Measurements from ENCODE around the gene CLEC11A. TPM values are rescaled to one million over a fixed set of nuclear protein-coding genes. Genes with fewer than 3 reads are reported as not detected.
"Not testable (repeated sequence)": the region's sequence is repeated elsewhere in the genome, so short reads cannot be mapped to it uniquely, and the experiment has no call there.

The CLEC11A gene
- total RNA-seq, 1 experiment from 2014 or later: not detected

GRCh38 chr19:50745221-50745620, 22.1 kb downstream of the CLEC11A start:
- ATAC-seq: no peak
- CTCF ChIA-PET: no interaction called here
- Histone ChIP-seq H3K36me3 (ENCODE audit: control insufficient read depth, insufficient read depth, low read length) (no peaks in the 10 kb centered on the region), H3K4me1 (ENCODE audit: control insufficient read depth, insufficient read depth, low read length) (no peaks in the 10 kb centered on the region), H3K27ac (ENCODE audit: low read length) (no peak overlapping the region), H3K9me3 (ENCODE audit: control insufficient read depth, insufficient read depth, low read depth, low read length) (no peaks in the 10 kb centered on the region), H3K27me3 (ENCODE audit: control insufficient read depth, insufficient read depth, low read length) (no peaks in the 10 kb centered on the region), H3K4me3 (ENCODE audit: low read depth in 2 of 2, low read length in 2 of 2) (no peak overlapping the region)
- intact Hi-C loops (cut with micrococcal nuclease; ENCODE audit: unreplicated experiment): no loop called here
- no peak for DNase-seq (ENCODE audit: low read depth, low spot score)
- TF ChIP-seq SIN3A (IDR thresholded peaks at IDR 0.05; ENCODE audit: borderline replicate concordance, insufficient read depth, low read depth, low read length): no peak
- no peak for TF ChIP-seq TCF7L2 (IDR thresholded peaks at IDR 0.05; ENCODE audit: low read depth, low read length)
- TF ChIP-seq POLR2AphosphoS5 (IDR thresholded peaks at IDR 0.05; ENCODE audit: low read depth, low read length): no peak
- TF ChIP-seq CTCF (IDR thresholded peaks at IDR 0.05): no peak
- no peak for TF ChIP-seq REST (IDR thresholded peaks at IDR 0.05; ENCODE audit: insufficient read depth in 1 of 2, low read depth in 2 of 2, low read length in 1 of 2)
- BruUV-seq (replicated peaks): no TSS peak
- in situ Hi-C loops (cut with HindIII; ENCODE audit: low pct_unique_long_range_greater_than_20kb, low sequenced_read_pairs): no loop called here
- POLR2A ChIA-PET: no interaction called here

- H3K9me3 ChIP-seq (ENCODE audit: control insufficient read depth, insufficient read depth, low read depth, low read length); H3K4me3 ChIP-seq (ENCODE audit: low read depth in 2 of 2, low read length in 2 of 2); H3K4me1 ChIP-seq (ENCODE audit: control insufficient read depth, insufficient read depth, low read length); POLR2A ChIA-PET; H3K27me3 ChIP-seq (ENCODE audit: control insufficient read depth, insufficient read depth, low read length); ATAC-seq; CTCF ChIA-PET; H3K27ac ChIP-seq (ENCODE audit: low read length); intact Hi-C loops (cut with micrococcal nuclease; ENCODE audit: unreplicated experiment); BruUV-seq (replicated peaks); DNase-seq (ENCODE audit: low read depth, low spot score); in situ Hi-C loops (cut with HindIII; ENCODE audit: low pct_unique_long_range_greater_than_20kb, low sequenced_read_pairs); H3K36me3 ChIP-seq (ENCODE audit: control insufficient read depth, insufficient read depth, low read length): not testable (repeated sequence)
Measured at GRCh38 chr19:50747141-50747540, 24.0 kb downstream of the CLEC11A start.

GRCh38 chr19:50749490-50749889, 26.3 kb downstream of the CLEC11A start:
- intact Hi-C loops (cut with micrococcal nuclease; ENCODE audit: unreplicated experiment) (no loop called here), in situ Hi-C loops (cut with HindIII; ENCODE audit: low pct_unique_long_range_greater_than_20kb, low sequenced_read_pairs) (no loop called here)
- H3K4me1 ChIP-seq (ENCODE audit: control insufficient read depth, insufficient read depth, low read length): no peaks in the 10 kb centered on the region
- no peak for DNase-seq (ENCODE audit: low read depth, low spot score)
- no TSS peak for BruUV-seq (replicated peaks)
- ChIA-PET POLR2A (no interaction called here), CTCF (no interaction called here)
- H3K27ac ChIP-seq (ENCODE audit: low read length): no peak overlapping the region
- no peaks in the 10 kb centered on the region for H3K27me3 ChIP-seq (ENCODE audit: control insufficient read depth, insufficient read depth, low read length)
- TF ChIP-seq POLR2AphosphoS5 (IDR thresholded peaks at IDR 0.05; ENCODE audit: low read depth, low read length) (no peak), SIN3A (IDR thresholded peaks at IDR 0.05; ENCODE audit: borderline replicate concordance, insufficient read depth, low read depth, low read length) (no peak), CTCF (IDR thresholded peaks at IDR 0.05) (no peak), TCF7L2 (IDR thresholded peaks at IDR 0.05; ENCODE audit: low read depth, low read length) (no peak), REST (IDR thresholded peaks at IDR 0.05; ENCODE audit: insufficient read depth in 1 of 2, low read depth in 2 of 2, low read length in 1 of 2) (no peak)
- no peaks in the 10 kb centered on the region for H3K9me3 ChIP-seq (ENCODE audit: control insufficient read depth, insufficient read depth, low read depth, low read length)
- ATAC-seq: no peak
- no peaks in the 10 kb centered on the region for H3K36me3 ChIP-seq (ENCODE audit: control insufficient read depth, insufficient read depth, low read length)
- H3K4me3 ChIP-seq (ENCODE audit: low read depth in 2 of 2, low read length in 2 of 2): no peak overlapping the region

All from Panc1 (cell line).